Cardiac muscle cell (in vitro differentiated cells and primary cell): ENCODE results near the gene TFIP11. TPM values are rescaled to one million over a fixed set of nuclear protein-coding genes. Genes with fewer than 3 reads are reported as not detected.
A peak's percentile ranks its signal among the peaks of the same experiment; 100 is the strongest.

Experiments used
- DNase-seq, 2 donors: peaks; one replicate each; pipeline versions ENCODE4 v3.0.0 to v3.0.0-alpha.2; 2010 to 2017; ENCODE audit warnings: low read depth in 1 of 2, low spot score in 1 of 2
- H3K27ac ChIP-seq: fragments of 200-600 bp; sonication (generic); 2 replicates; pipeline ENCODE4 v1.5.1; 2016
- H3K27me3 ChIP-seq: fragments of 200-600 bp; sonication (generic); 2 replicates; pipeline ENCODE4 v1.6.0; 2016; ENCODE audit warnings: control low read depth
- H3K36me3 ChIP-seq: fragments of 200-600 bp; sonication (generic); 2 replicates; pipeline ENCODE4 v1.5.1; 2016; ENCODE audit warnings: control low read depth
- H3K4me1 ChIP-seq: fragments of 200-600 bp; sonication (generic); 2 replicates; pipeline ENCODE4 v1.8.1; 2017; ENCODE audit warnings: low read depth, mild to moderate bottlenecking, mixed run types
- H3K4me3 ChIP-seq: fragments of 200-600 bp; sonication (generic); 2 replicates; pipeline ENCODE4 v1.5.1; 2016; ENCODE audit warnings: mild to moderate bottlenecking
- H3K9me3 ChIP-seq: fragments of 200-600 bp; sonication (generic); 2 replicates; pipeline ENCODE4 v1.5.1; 2017; ENCODE audit warnings: low read depth, mild to moderate bottlenecking, control low read depth
- polyA plus RNA-seq: library from polyadenylated mRNA; unstranded; fragments of >200 nt; fragmentation: Nextera tagmentation; extraction: Ambion mirVana; gene quantifications from 2 replicates; pipeline ENCODE4 v1.2.1, GENCODE V29; 2016
- total RNA-seq: library from RNA; depleted of rRNA; stranded (reverse); fragments of >200 nt; gene quantifications from 2 replicates; pipeline ENCODE4 v1.2.3, GENCODE V29; 2016
- TF ChIP-seq, protein P1 (sequence below): IDR thresholded peaks from 2 replicates; pipeline ENCODE4 v1.5.1; 2012; ENCODE audit warnings: low read depth, mild to moderate bottlenecking, low read length

TFIP11 gene
- total and polyA plus RNA-seq, 2 experiments from 2014 or later: 24.6 to 25.5 TPM

DNA sequence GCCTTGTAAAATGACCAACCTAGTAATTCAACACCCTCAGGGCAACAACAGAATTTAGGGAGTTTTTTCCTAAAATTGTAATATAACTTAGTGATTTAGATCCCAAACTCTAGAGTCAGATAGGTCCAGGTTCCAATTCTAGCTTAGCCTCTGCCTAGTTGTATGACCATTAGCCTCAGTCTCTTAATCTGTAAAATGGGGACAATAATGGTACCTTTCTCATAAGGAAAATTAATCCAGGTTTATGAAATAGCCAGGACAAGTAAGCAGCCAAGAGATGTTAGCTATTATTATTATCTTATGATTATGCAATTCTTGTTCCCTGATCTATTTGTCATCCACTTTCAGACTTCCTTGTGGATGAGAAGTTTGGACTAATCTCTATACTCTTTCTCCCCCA lies 4.1 kb downstream of the TFIP11 start:
- DNase-seq: no peak
- no peaks in the 10 kb centered on the region for H3K27me3 ChIP-seq
- H3K4me3 ChIP-seq: no peak overlapping the region
- peaks cover 49% of the 10 kb centered on the region for H3K36me3 ChIP-seq
- peaks cover 4% of the 10 kb centered on the region for H3K4me1 ChIP-seq
- H3K9me3 ChIP-seq: no peaks in the 10 kb centered on the region
- no peak overlapping the region for H3K27ac ChIP-seq
- TF ChIP-seq, protein P1, sequence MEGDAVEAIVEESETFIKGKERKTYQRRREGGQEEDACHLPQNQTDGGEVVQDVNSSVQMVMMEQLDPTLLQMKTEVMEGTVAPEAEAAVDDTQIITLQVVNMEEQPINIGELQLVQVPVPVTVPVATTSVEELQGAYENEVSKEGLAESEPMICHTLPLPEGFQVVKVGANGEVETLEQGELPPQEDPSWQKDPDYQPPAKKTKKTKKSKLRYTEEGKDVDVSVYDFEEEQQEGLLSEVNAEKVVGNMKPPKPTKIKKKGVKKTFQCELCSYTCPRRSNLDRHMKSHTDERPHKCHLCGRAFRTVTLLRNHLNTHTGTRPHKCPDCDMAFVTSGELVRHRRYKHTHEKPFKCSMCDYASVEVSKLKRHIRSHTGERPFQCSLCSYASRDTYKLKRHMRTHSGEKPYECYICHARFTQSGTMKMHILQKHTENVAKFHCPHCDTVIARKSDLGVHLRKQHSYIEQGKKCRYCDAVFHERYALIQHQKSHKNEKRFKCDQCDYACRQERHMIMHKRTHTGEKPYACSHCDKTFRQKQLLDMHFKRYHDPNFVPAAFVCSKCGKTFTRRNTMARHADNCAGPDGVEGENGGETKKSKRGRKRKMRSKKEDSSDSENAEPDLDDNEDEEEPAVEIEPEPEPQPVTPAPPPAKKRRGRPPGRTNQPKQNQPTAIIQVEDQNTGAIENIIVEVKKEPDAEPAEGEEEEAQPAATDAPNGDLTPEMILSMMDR: no peak

DNA sequence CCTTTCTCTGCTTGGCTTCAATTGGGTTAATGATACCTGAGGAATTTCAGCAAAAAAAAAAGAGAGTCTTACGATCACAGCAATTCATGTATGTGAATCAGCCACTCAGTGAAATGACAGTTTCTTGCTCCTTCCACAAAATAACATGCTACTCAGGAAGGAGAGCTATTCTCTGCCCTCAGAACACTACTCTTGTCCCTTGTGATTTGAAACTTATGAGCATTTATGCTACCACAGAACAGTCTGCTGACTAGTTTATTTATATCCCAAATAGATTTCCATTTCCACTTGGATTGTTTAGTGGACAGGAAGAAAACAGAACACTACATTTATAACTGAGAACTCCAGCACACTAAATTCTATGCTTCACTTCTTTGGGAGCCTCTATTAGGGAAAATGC lies 8.5 kb downstream of the TFIP11 start:
- no peak for DNase-seq
- TF ChIP-seq, protein P1: no peak
- peaks cover 62% of the 10 kb centered on the region for H3K36me3 ChIP-seq

DNA sequence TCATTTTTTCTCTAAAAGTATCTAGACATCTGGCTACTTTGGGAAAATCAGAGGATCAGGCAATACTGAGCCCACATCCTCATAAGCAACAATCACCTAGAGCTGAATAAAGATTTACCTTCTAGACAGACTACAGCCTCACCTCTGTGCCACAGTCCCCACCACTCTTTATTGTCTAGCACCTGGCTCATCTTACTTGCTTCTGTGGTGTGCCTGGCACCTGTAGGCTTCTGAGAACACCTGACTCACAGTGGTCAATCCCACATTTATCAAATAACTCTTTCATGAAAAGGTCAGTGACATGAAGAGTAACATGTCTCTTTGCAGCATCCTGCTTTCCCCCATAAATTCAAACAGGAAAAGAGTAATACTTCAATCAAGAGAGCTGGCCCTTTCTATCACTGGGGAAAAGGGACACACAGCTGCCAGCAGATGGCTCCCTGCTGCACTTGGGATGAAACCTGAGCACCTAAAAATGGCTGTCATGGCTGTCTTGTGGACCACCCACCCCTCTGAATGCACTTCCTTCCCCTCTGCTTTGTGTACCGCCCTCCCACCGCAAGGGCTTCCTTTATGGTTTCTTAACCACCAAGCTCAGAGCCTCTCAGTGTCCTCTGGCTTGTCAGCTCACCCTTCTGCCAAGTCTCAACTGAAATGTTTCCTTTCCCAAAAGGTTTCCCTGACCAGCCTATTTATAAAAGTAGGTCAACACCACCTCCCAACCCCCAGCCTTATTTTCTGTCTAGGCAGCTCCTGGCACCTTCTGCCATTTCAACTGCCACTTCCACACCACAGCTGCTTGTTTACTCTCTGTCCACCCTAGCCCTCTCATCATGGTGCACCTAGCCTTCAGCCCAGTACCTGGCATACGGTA lies 9.3 kb downstream of the TFIP11 start:
- TF ChIP-seq, protein P1: peak; percentile 61
- no peaks in the 10 kb centered on the region for H3K27me3 ChIP-seq
- H3K36me3 ChIP-seq: peaks cover 58% of the 10 kb centered on the region
- peak; percentile 60 to 67 for DNase-seq
- H3K4me3 ChIP-seq: no peak overlapping the region
- peak overlapping the region; percentile 59 for H3K27ac ChIP-seq
- H3K9me3 ChIP-seq: no peaks in the 10 kb centered on the region
- no peaks in the 10 kb centered on the region for H3K4me1 ChIP-seq

More for the DNA sequence above, 8.5 kb downstream of the TFIP11 start:
- Histone ChIP-seq H3K4me3 (no peak overlapping the region), H3K9me3 (no peaks in the 10 kb centered on the region), H3K27me3 (no peaks in the 10 kb centered on the region), H3K4me1 (no peaks in the 10 kb centered on the region), H3K27ac (no peak overlapping the region)

DNA sequence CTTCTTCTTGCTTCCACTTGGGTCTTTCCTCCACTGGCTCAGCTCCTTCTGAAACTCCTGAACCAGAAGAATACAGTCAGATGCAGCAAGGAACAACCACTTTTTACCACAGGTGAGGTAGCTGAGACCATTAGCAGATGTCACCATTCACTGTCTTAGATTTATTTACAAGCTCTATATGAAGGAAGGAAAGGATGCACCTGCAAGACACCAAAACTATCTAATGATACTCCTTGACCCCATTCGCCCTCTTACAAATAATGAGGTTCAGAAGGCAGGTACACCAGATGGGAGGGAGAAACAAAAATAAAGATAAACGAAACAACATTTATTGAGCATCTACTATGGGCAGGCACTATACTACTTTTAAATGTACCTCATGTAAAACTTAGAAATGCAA lies 10.3 kb downstream of the TFIP11 start:
- Histone ChIP-seq H3K4me1 (no peaks in the 10 kb centered on the region), H3K27me3 (no peaks in the 10 kb centered on the region), H3K4me3 (no peak overlapping the region), H3K36me3 (peaks cover 57% of the 10 kb centered on the region), H3K27ac (no peak overlapping the region), H3K9me3 (no peaks in the 10 kb centered on the region)
- DNase-seq: no peak
- TF ChIP-seq, protein P1: no peak

DNA sequence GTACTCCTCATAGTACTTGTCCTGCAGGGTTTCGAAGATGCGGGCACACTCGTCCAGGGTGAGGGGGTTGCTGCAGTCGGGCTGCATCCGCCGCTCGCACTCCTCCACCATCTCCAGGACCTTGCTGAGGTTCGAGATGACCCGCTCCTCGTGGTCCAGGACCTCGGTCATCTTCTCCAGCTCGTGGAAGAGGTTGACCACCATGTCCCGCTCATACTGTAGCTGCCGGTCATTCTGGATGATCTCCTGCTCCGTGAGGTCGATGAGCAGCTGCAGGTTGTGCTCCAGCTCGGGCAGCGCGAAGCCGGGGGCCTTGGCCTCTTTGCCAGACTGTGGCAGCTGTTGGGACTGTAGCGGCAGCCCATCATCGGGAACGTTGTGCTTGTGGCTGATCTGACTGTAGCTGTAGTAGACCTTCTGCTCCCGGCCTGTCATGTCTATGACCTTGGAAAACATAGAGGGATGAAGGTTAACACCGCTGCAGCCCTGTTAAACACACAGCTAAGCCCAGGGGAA lies 13.0 kb downstream of the TFIP11 start:
- H3K36me3 ChIP-seq: peaks cover 51% of the 10 kb centered on the region
- TF ChIP-seq, protein P1: no peak
- H3K4me3 ChIP-seq: no peak overlapping the region
- no peaks in the 10 kb centered on the region for H3K27me3 ChIP-seq
- no peaks in the 10 kb centered on the region for H3K4me1 ChIP-seq
- H3K27ac ChIP-seq: no peak overlapping the region
- DNase-seq: no peak
- H3K9me3 ChIP-seq: no peaks in the 10 kb centered on the region
